Prostate gland (tissue), 2 donors: Measurements from ENCODE around the gene CYTH4. TPM values are rescaled to one million over a fixed set of nuclear protein-coding genes. Genes with fewer than 3 reads are reported as not detected.

ENCODE experiments used
- DNase-seq: peaks from one replicate; pipeline ENCODE4 v3.0.0-alpha.2; 2019; ENCODE audit warnings: low spot score
- H3K27ac ChIP-seq, 2 donors: fragments of 200-600 bp; sonication (generic); 2 replicates each; pipeline ENCODE4 v1.5.1; 2017 to 2019
- H3K27me3 ChIP-seq: fragments of 200-600 bp; sonication (generic); replicated peaks from 2 replicates; pipeline ENCODE4 v1.5.1; 2019; ENCODE audit not compliant: insufficient read depth
- H3K36me3 ChIP-seq, 2 donors: fragments of 200-600 bp; sonication (generic); 1 replicate in 1 of 2; 2 replicates in 1 of 2; pipeline versions ENCODE4 v1.5.1 to v1.8.1; 2017 to 2019
- H3K4me1 ChIP-seq: fragments of 200-600 bp; sonication (generic); replicated peaks from 2 replicates; pipeline ENCODE4 v1.5.1; 2019
- H3K4me3 ChIP-seq, 2 donors: fragments of 200-600 bp; sonication (generic); 2 replicates each; pipeline ENCODE4 v1.5.1; 2017 to 2019
- H3K9me3 ChIP-seq: fragments of 200-600 bp; sonication (generic); 2 replicates; pipeline ENCODE4 v1.5.1; 2017
- POLR2A ChIP-seq: fragments of 450-650 bp; IDR thresholded peaks from one replicate; pipeline ENCODE4 v1.6.1; 2016; ENCODE audit warnings: antibody characterized with exemption, mild to moderate bottlenecking
- POLR2AphosphoS5 ChIP-seq: sonication (generic); formaldehyde crosslinking; IDR thresholded peaks from one replicate; pipeline ENCODE4 v1.6.1; 2017; ENCODE audit warnings: antibody characterized with exemption
- WGBS: methylation state at CpG from one replicate; pipeline ENCODE4 v1.1.5; 2018; 5-methylcytosine and 5-hydroxymethylcytosine counted together
- intact Hi-C: fragments of 100-400 bp; cut with DNase I; formaldehyde crosslinking; loops from one replicate; pipeline ENCODE4 v1.14.2; 2022
- total RNA-seq, 2 donors: library from RNA; depleted of rRNA; stranded (reverse); fragments of >200 nt; gene quantifications; one replicate each; pipeline ENCODE4 v1.1.0, GENCODE V29; 2016
- TF ChIP-seq, protein P1 (sequence below), 4 experiments: fragments of 200-600 bp in 2 of 4; fragments of 450-650 bp in 2 of 4; sonication (generic) in 2 of 4; IDR thresholded peaks; 1 replicate in 3 of 4; 2 replicates in 1 of 4; pipeline ENCODE4 v1.5.1; 2016 to 2019; ENCODE audit warnings: antibody characterized with exemption in 4 of 4, mild to moderate bottlenecking in 2 of 4, moderate library complexity in 2 of 4

The CYTH4 gene
- total RNA-seq, 2 donors from 2014 or later: 4.7 to 5.5 TPM

DNA sequence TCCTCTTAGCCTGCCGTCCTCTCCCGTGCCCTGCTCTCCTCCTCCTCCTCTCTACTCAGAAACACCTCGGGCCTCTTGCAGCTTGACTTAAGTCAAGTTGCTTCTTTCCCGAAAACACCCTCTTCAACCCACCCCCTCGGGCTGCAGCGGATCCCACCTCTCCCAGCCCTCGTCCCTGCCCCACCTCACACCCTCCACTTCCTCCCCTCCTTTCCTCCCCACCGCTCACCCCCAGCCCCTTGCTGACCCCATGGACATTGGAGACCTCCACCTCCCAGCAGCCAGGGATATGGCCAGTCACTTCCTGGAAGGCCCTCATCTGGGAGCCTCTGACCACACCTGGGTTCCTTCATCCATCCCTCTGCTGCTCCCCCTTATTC is 8.5 kb upstream of the CYTH4 start:
- no peak overlapping the region for H3K27ac ChIP-seq

DNA sequence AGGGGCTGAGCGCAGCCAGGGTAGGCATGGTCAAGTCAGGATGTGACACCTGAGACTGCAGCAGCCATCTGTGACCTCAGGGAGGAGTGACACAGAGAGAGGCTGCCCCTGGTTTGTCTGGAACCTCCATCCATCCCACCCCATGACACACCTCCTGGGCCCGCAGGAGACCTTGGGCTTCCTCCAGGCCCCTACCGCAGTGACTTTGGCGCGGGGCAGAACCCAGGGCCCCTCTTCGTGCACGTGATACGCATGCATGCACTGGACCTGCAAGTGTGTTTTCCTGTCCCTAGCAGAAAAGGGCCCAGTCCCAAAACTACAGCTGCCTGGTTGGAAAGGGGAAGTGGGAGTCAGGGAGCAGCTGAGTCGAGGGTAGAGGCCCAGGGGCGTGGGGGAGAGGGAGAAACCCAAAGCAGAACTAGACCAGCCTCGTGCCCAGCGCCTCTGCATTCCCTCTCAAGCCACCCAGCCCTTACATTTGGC is 7.9 kb upstream of the CYTH4 start:
- WGBS: 78% methylated on average over 12 of the region's 12 CpGs
- Histone ChIP-seq H3K36me3 (no peaks in the 10 kb centered on the region), H3K27ac (no peak overlapping the region), H3K27me3 (peaks cover 4% of the 10 kb centered on the region), H3K4me3 (no peak overlapping the region), H3K4me1 (no peaks in the 10 kb centered on the region), H3K9me3 (no peaks in the 10 kb centered on the region)
- intact Hi-C loops: no loop called here
- TF ChIP-seq POLR2A (no peak), POLR2AphosphoS5 (no peak)
- TF ChIP-seq, protein P1, sequence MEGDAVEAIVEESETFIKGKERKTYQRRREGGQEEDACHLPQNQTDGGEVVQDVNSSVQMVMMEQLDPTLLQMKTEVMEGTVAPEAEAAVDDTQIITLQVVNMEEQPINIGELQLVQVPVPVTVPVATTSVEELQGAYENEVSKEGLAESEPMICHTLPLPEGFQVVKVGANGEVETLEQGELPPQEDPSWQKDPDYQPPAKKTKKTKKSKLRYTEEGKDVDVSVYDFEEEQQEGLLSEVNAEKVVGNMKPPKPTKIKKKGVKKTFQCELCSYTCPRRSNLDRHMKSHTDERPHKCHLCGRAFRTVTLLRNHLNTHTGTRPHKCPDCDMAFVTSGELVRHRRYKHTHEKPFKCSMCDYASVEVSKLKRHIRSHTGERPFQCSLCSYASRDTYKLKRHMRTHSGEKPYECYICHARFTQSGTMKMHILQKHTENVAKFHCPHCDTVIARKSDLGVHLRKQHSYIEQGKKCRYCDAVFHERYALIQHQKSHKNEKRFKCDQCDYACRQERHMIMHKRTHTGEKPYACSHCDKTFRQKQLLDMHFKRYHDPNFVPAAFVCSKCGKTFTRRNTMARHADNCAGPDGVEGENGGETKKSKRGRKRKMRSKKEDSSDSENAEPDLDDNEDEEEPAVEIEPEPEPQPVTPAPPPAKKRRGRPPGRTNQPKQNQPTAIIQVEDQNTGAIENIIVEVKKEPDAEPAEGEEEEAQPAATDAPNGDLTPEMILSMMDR (IDR thresholded peaks at IDR 0.05): no peak
- no peak for DNase-seq

More for the DNA sequence above, 8.5 kb upstream of the CYTH4 start:
- Histone ChIP-seq H3K4me3 (no peak overlapping the region), H3K36me3 (no peaks in the 10 kb centered on the region), H3K27me3 (peaks cover 4% of the 10 kb centered on the region), H3K4me1 (no peaks in the 10 kb centered on the region), H3K9me3 (no peaks in the 10 kb centered on the region)
- TF ChIP-seq POLR2AphosphoS5 (no peak), POLR2A (no peak)
- TF ChIP-seq, protein P1 (IDR thresholded peaks at IDR 0.05): no peak
- DNase-seq: no peak
- 68% methylated on average over 8 of the region's 8 CpGs for WGBS
- intact Hi-C loops: no loop called here

- no peak for TF ChIP-seq POLR2AphosphoS5
- TF ChIP-seq, protein P1 (IDR thresholded peaks at IDR 0.05): no peak
- TF ChIP-seq POLR2A: no peak
- H3K9me3 ChIP-seq: no peaks in the 10 kb centered on the region
- 86% methylated on average over 11 of the region's 11 CpGs for WGBS
- no peak overlapping the region for H3K4me3 ChIP-seq
- no peak for DNase-seq
- H3K36me3 ChIP-seq: no peaks in the 10 kb centered on the region
- peaks cover 4% of the 10 kb centered on the region for H3K27me3 ChIP-seq
- intact Hi-C loops: no loop called here
- H3K4me1 ChIP-seq: no peaks in the 10 kb centered on the region
- no peak overlapping the region for H3K27ac ChIP-seq
Observed at GRCh38 chr22:37275134-37275533, 7.2 kb upstream of the CYTH4 start.

DNA sequence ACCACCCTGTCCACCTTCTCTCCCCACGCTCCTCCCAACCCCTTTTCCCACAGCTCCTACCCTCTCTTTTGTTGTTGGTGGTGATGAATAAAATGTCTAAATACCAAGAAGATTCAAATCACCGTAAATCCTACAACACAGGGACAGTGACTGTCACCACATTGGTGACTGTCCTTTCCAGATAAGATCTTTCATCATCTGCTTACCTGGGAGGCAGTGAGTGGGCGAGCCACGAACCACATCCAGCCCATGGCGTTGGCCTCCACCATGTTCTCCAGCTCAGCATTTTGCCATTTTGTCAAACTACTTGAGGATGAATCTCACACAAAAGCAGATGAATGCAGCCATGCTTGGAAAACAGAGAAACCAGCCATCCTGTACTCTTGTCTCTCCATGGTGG is 6.7 kb upstream of the CYTH4 start:
- 71% methylated on average over 5 of the region's 5 CpGs for WGBS
- Histone ChIP-seq H3K9me3 (no peaks in the 10 kb centered on the region), H3K4me1 (no peaks in the 10 kb centered on the region), H3K4me3 (no peak overlapping the region), H3K27ac (no peak overlapping the region), H3K36me3 (no peaks in the 10 kb centered on the region), H3K27me3 (peaks cover 4% of the 10 kb centered on the region)
- intact Hi-C loops: no loop called here
- no peak for DNase-seq
- TF ChIP-seq POLR2A (no peak), POLR2AphosphoS5 (no peak)
- TF ChIP-seq, protein P1 (IDR thresholded peaks at IDR 0.05): no peak

DNA sequence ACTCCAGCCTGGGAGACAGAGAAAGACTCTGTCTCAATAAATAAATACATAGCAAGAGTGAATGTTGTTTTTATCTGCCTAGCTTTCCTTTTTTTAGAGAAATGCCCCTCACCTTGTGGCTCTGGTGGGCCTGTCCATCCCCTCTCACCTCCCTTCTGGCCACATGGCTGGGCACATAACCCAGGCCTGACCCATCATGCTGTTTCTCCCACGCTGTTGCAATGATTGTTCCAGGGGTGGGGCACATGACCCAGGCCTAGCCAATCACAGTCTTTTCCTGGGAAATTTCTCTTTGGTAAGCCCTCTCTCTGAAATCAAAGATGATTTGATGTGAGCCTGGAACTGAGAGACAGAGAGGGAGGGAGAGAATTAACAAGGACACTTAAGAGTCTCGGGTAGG is 5.5 kb upstream of the CYTH4 start:
- intact Hi-C loops: no loop called here
- Histone ChIP-seq H3K36me3 (no peaks in the 10 kb centered on the region), H3K4me3 (no peak overlapping the region), H3K4me1 (no peaks in the 10 kb centered on the region), H3K9me3 (no peaks in the 10 kb centered on the region), H3K27me3 (peaks cover 4% of the 10 kb centered on the region), H3K27ac (no peak overlapping the region)
- TF ChIP-seq POLR2A (no peak), POLR2AphosphoS5 (no peak)
- TF ChIP-seq, protein P1 (IDR thresholded peaks at IDR 0.05): no peak
- 65% methylated on average over 2 of the region's 2 CpGs for WGBS
- no peak for DNase-seq
